Neuronal stem cell (in vitro differentiated cells): Measurements from ENCODE around the gene FOLR2.

Experiments used
- DNase-seq: peaks from one replicate; pipeline ENCODE4 v3.0.0-alpha.2; 2013; ENCODE audit warnings: low spot score
- H2AFZ ChIP-seq: one replicate; pipeline ENCODE4 v1.6.1; 2013; ENCODE audit warnings: mild to moderate bottlenecking, low read length, inconsistent platforms
- H2AK5ac ChIP-seq: 2 replicates; pipeline ENCODE4 v1.6.1; 2013; ENCODE audit warnings: low read depth, mild to moderate bottlenecking, inconsistent platforms, low read length, moderate library complexity, mixed read lengths
- H2BK120ac ChIP-seq: 2 replicates; pipeline ENCODE4 v1.6.1; 2013; ENCODE audit warnings: low read depth, mild to moderate bottlenecking, inconsistent platforms, low read length, moderate library complexity, mixed read lengths
- H2BK12ac ChIP-seq: one replicate; pipeline ENCODE4 v1.6.1; 2013; ENCODE audit warnings: low read length, inconsistent platforms
- H2BK15ac ChIP-seq: 2 replicates; pipeline ENCODE4 v1.6.1; 2013; ENCODE audit warnings: mild to moderate bottlenecking, low read length, inconsistent platforms, mixed read lengths
- H2BK5ac ChIP-seq: one replicate; pipeline ENCODE4 v1.6.1; 2013; ENCODE audit warnings: inconsistent platforms, mild to moderate bottlenecking, low read length, moderate library complexity
- H3K14ac ChIP-seq: one replicate; pipeline ENCODE4 v1.6.1; 2013; ENCODE audit warnings: low read length, inconsistent platforms
- H3K18ac ChIP-seq: 2 replicates; pipeline ENCODE4 v1.6.1; 2013; ENCODE audit warnings: low read length, inconsistent platforms
- H3K23ac ChIP-seq: 2 replicates; pipeline ENCODE4 v1.6.1; 2013; ENCODE audit warnings: low read depth, mild to moderate bottlenecking, mixed read lengths, low read length, inconsistent platforms; ENCODE audit not compliant: poor library complexity
- H3K27ac ChIP-seq: replicated peaks from 3 replicates; pipeline ENCODE4 v1.5.1; 2013; ENCODE audit warnings: low read length, inconsistent platforms
- H3K27me3 ChIP-seq, 3 experiments: 2 replicates each; pipeline ENCODE4 v1.6.1; 2013; ENCODE audit warnings: low read length in 3 of 3, mild to moderate bottlenecking in 2 of 3, inconsistent platforms in 1 of 3, low read depth in 1 of 3, mixed read lengths in 1 of 3, moderate library complexity in 1 of 3; ENCODE audit not compliant: control insufficient read depth in 3 of 3, insufficient read depth in 3 of 3
- H3K36me3 ChIP-seq, 2 donors: replicated peaks in 1 of 2; 2 replicates each; pipeline ENCODE4 v1.6.1; 2013; ENCODE audit warnings: low read length in 2 of 2; ENCODE audit not compliant: control insufficient read depth in 2 of 2, insufficient read depth in 2 of 2
- H3K4ac ChIP-seq: 2 replicates; pipeline ENCODE4 v1.6.1; 2013; ENCODE audit warnings: inconsistent platforms, mild to moderate bottlenecking, low read length, moderate library complexity
- H3K4me1 ChIP-seq, 2 donors: 1 replicate in 1 of 2; 2 replicates in 1 of 2; pipeline ENCODE4 v1.6.1; 2013; ENCODE audit warnings: low read length in 2 of 2, low read depth in 1 of 2; ENCODE audit not compliant: control insufficient read depth in 2 of 2, insufficient read depth in 1 of 2
- H3K4me2 ChIP-seq: one replicate; pipeline ENCODE4 v1.6.1; 2013; ENCODE audit warnings: mild to moderate bottlenecking, low read length, inconsistent platforms; ENCODE audit not compliant: insufficient read depth, poor library complexity, severe bottlenecking
- H3K4me3 ChIP-seq, 2 donors: 2 replicates each; pipeline ENCODE4 v1.5.1; 2013; ENCODE audit warnings: low read length in 2 of 2, mild to moderate bottlenecking in 2 of 2, inconsistent platforms in 1 of 2, moderate library complexity in 1 of 2
- H3K79me1 ChIP-seq: one replicate; pipeline ENCODE4 v1.6.1; 2013; ENCODE audit warnings: low read depth, mild to moderate bottlenecking, inconsistent platforms, low read length, moderate library complexity
- H3K9ac ChIP-seq: one replicate; pipeline ENCODE4 v1.6.1; 2013; ENCODE audit warnings: mild to moderate bottlenecking, low read depth, low read length, inconsistent platforms; ENCODE audit not compliant: poor library complexity
- H3K9me3 ChIP-seq, 2 donors: replicated peaks in 1 of 2; 2 replicates each; pipeline versions ENCODE3 to v1.6.1; 2013; ENCODE audit warnings: low read length in 2 of 2, mild to moderate bottlenecking in 2 of 2, inconsistent platforms in 1 of 2, low read depth in 1 of 2, mixed read lengths in 1 of 2, moderate library complexity in 1 of 2; ENCODE audit not compliant: control insufficient read depth in 2 of 2, insufficient read depth in 1 of 2
- H4K8ac ChIP-seq: one replicate; pipeline ENCODE4 v1.6.1; 2013; ENCODE audit warnings: low read depth, mild to moderate bottlenecking, inconsistent platforms, low read length, moderate library complexity
- H4K91ac ChIP-seq: one replicate; pipeline ENCODE4 v1.6.1; 2013; ENCODE audit warnings: low read length, low read depth, mild to moderate bottlenecking, inconsistent platforms; ENCODE audit not compliant: poor library complexity
- WGBS, 2 donors: extraction: QIAGEN DNeasy Blood & Tissue Kit; methylation state at CpG; one replicate each; pipeline ENCODE4 v1.1.7; 2013; ENCODE audit warnings: missing lambda C conversion rate in 2 of 2, mixed read lengths in 1 of 2; ENCODE audit not compliant: insufficient read length in 2 of 2, insufficient replicate concordance in 1 of 2; ENCODE audit errors: extremely low coverage in 2 of 2; 5-methylcytosine and 5-hydroxymethylcytosine counted together

FOLR2 gene

DNA sequence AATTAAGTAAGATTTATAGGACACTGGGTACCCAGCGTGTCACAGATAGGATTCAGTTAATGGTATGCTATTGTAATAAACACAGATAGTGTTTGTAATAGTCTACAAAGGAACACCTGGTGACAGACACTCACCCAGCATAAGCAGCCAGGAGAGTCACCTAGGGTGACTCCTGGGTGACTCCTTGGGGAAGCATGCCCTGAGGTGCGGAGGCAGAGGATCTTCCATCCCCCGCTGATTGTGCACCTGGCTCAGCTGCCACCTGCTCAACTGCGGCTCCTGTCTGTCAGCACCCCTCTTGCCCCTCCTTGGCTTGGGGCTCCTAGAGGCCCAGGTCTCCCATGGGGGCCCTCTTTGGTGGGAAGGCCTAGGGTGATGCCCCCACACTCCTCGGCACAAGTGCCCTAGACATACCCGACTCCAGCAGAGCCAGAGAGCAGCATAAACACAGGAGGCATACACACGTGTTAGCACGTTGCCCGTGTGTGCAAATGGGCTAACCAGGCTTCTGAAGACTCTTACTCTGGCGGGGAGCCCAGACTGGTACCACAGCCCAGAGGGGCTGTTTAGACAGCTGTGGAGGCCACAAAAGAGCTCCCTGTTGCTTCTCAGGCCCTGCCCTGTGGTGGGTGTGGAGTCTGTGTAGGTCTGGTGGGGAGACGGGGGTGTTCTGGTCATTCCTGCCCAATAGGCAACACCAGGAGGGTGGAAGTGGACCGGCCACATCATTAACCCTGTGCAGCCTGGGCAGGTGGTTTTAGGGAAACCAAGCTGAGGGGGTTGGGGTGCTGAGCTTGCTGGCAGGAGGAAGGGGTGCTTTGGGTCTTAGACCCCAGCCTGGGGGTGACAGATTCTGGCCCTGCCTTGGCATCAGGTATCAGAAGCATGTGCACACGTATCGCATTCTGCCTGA is 11.0 kb downstream of the FOLR2 start:
- peak overlapping the region; percentile 67 for H3K23ac ChIP-seq
- no peak overlapping the region for H3K4me2 ChIP-seq
- H3K4me1 ChIP-seq, result peaks cover 3 to 14% of the 10 kb centered on the region in 2 donors
- no peaks in the 10 kb centered on the region for H3K9me3 ChIP-seq
- H4K8ac ChIP-seq, result peak overlapping the region; percentile 94
- H3K27me3 ChIP-seq, result no peaks in the 10 kb centered on the region
- no peak overlapping the region for H2BK120ac ChIP-seq
- H2BK5ac ChIP-seq, result no peak overlapping the region
- no peak for DNase-seq
- H2BK15ac ChIP-seq, result no peak overlapping the region
- H3K9ac ChIP-seq, result peak overlapping the region; percentile 37
- peaks cover 15% of the 10 kb centered on the region for H3K79me1 ChIP-seq
- no peak overlapping the region for H3K27ac ChIP-seq
- no peak overlapping the region for H3K4me3 ChIP-seq
- no peak overlapping the region for H3K14ac ChIP-seq
- WGBS, 2 donors, result no CpG with 5 or more reads among the region's 14 CpGs
- no peak overlapping the region for H3K18ac ChIP-seq
- H3K36me3 ChIP-seq, result peaks cover 42 to 64% of the 10 kb centered on the region in 2 donors
- no peak overlapping the region for H2AFZ ChIP-seq
- H4K91ac ChIP-seq, result no peak overlapping the region
- H2BK12ac ChIP-seq, result no peak overlapping the region
- no peak overlapping the region for H2AK5ac ChIP-seq
- H3K4ac ChIP-seq, result no peak overlapping the region

- H4K91ac ChIP-seq, result no peak overlapping the region
- no peaks in the 10 kb centered on the region for H3K27me3 ChIP-seq
- H3K36me3 ChIP-seq, result peaks cover 49 to 72% of the 10 kb centered on the region in 2 donors
- no peak overlapping the region for H3K4ac ChIP-seq
- H3K9ac ChIP-seq, result peak overlapping the region; percentile 37
- no peak overlapping the region for H3K27ac ChIP-seq
- H2BK120ac ChIP-seq, result no peak overlapping the region
- peaks cover 15% of the 10 kb centered on the region for H3K79me1 ChIP-seq
- no CpG with 5 or more reads among the region's 16 CpGs for WGBS, 2 donors
- DNase-seq, result no peak
- H2AK5ac ChIP-seq, result no peak overlapping the region
- no peak overlapping the region for H2BK12ac ChIP-seq
- no peak overlapping the region for H2AFZ ChIP-seq
- H3K4me2 ChIP-seq, result no peak overlapping the region
- no peak overlapping the region for H3K14ac ChIP-seq
- no peaks in the 10 kb centered on the region for H3K9me3 ChIP-seq
- no peak overlapping the region for H2BK5ac ChIP-seq
- no peak overlapping the region for H2BK15ac ChIP-seq
- no peak overlapping the region for H3K18ac ChIP-seq
- no peak overlapping the region for H3K4me3 ChIP-seq
- peak overlapping the region; percentile 67 for H3K23ac ChIP-seq
- peak overlapping the region; percentile 94 for H4K8ac ChIP-seq
- H3K4me1 ChIP-seq, result peaks cover 3 to 12% of the 10 kb centered on the region in 2 donors
Observed at GRCh38 chr11:72228229-72228843, 11.7 kb downstream of the FOLR2 start.

- no peak overlapping the region for H2BK15ac ChIP-seq
- H3K36me3 ChIP-seq, result peaks cover 54 to 77% of the 10 kb centered on the region in 2 donors
- H2BK120ac ChIP-seq, result no peak overlapping the region
- H3K9me3 ChIP-seq, result no peaks in the 10 kb centered on the region
- H3K9ac ChIP-seq, result no peak overlapping the region
- H3K79me1 ChIP-seq, result peaks cover 15% of the 10 kb centered on the region
- H4K91ac ChIP-seq, result no peak overlapping the region
- H3K18ac ChIP-seq, result no peak overlapping the region
- H3K23ac ChIP-seq, result no peak overlapping the region
- H2BK5ac ChIP-seq, result no peak overlapping the region
- H2AFZ ChIP-seq, result no peak overlapping the region
- no peak overlapping the region for H3K4me3 ChIP-seq
- WGBS, 2 donors, result no CpG with 5 or more reads among the region's 7 CpGs
- no peak overlapping the region for H3K4ac ChIP-seq
- H3K4me1 ChIP-seq, result peaks cover 3 to 12% of the 10 kb centered on the region in 2 donors
- no peak overlapping the region for H2AK5ac ChIP-seq
- no peaks in the 10 kb centered on the region for H3K27me3 ChIP-seq
- H3K14ac ChIP-seq, result peak overlapping the region; percentile 15
- H3K4me2 ChIP-seq, result no peak overlapping the region
- no peak overlapping the region for H4K8ac ChIP-seq
- H2BK12ac ChIP-seq, result no peak overlapping the region
- no peak for DNase-seq
- no peak overlapping the region for H3K27ac ChIP-seq
Observed at GRCh38 chr11:72228844-72229231, 12.2 kb downstream of the FOLR2 start.

DNA sequence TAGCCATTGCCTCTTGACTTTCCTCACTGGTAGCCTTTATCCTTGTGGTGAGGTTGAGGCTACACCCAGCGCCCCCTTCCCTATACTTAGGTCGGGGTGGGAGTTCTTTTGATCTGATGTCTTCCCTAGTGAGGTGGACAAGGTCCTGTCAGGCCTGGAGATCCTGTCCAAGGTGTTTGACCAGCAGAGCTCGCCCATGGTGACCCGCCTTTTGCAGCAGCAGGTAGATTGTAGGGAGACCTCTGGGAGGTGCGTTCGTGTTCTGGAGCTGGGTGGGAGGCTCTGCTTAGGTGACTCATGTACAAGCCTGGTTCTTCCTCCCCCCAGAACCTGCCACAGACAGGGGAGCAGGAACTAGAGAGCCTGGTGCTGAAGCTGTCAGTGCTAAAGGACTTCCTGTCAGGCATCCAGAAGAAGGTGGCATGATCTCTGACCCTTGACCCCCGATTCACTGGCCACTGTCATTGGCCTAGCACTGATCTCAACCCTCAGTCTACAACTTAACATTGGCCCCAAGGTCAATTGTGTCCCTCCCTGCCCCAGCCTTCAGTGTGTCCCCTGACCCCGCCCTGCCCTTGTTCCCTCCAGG is 12.8 kb downstream of the FOLR2 start:
- Histone ChIP-seq H2BK120ac (no peak overlapping the region), H3K27ac (no peak overlapping the region), H3K9me3 (no peaks in the 10 kb centered on the region), H3K4me1 (peaks cover 3 to 12% of the 10 kb centered on the region in 2 donors), H2BK12ac (no peak overlapping the region), H3K4ac (no peak overlapping the region), H2AFZ (no peak overlapping the region), H3K36me3 (peaks cover 58 to 82% of the 10 kb centered on the region in 2 donors), H4K91ac (no peak overlapping the region), H3K79me1 (peaks cover 15% of the 10 kb centered on the region), H4K8ac (no peak overlapping the region), H3K9ac (no peak overlapping the region), H2BK15ac (no peak overlapping the region), H3K18ac (no peak overlapping the region), H3K23ac (peak overlapping the region; percentile 1), H3K4me2 (no peak overlapping the region), H3K4me3 (no peak overlapping the region), H2BK5ac (no peak overlapping the region), H2AK5ac (no peak overlapping the region), H3K14ac (peak overlapping the region; percentile 15), H3K27me3 (no peaks in the 10 kb centered on the region)
- no CpG with 5 or more reads among the region's 8 CpGs for WGBS, 2 donors
- DNase-seq, result no peak
